Epidermal melanocyte (primary cell): ENCODE data around the gene ARHGDIA.
"Not testable (repeated sequence)": the region's sequence is repeated elsewhere in the genome, so short reads cannot be mapped to it uniquely, and the experiment has no call there.

Experiments used
- DNase-seq: peaks from one replicate; pipeline ENCODE4 v3.0.0; 2011; ENCODE audit warnings: low spot score; ENCODE audit not compliant: insufficient read length

ARHGDIA gene

GRCh38 chr17:81844327-81844851 is 26.7 kb downstream of the ARHGDIA start:
- no peak for DNase-seq

GRCh38 chr17:81843713-81844326 is 27.3 kb downstream of the ARHGDIA start:
- no peak for DNase-seq

- no peak for DNase-seq
Measured at GRCh38 chr17:81842725-81843504, 28.2 kb downstream of the ARHGDIA start.

GRCh38 chr17:81842378-81842724 is 28.8 kb downstream of the ARHGDIA start:
- DNase-seq = no peak

GRCh38 chr17:81841866-81842265 is 29.3 kb downstream of the ARHGDIA start:
- DNase-seq = no peak

GRCh38 chr17:81840826-81841778 is 30.0 kb downstream of the ARHGDIA start:
- DNase-seq = no peak

- not testable (repeated sequence) for DNase-seq
Measured at GRCh38 chr17:81840059-81840458, 31.1 kb downstream of the ARHGDIA start.

- no peak for DNase-seq
Measured at GRCh38 chr17:81839301-81839700, 31.8 kb downstream of the ARHGDIA start.

- DNase-seq = no peak
Measured at GRCh38 chr17:81838753-81839255, 32.3 kb downstream of the ARHGDIA start.

- peak; percentile 61 for DNase-seq
Measured at GRCh38 chr17:81837641-81838040, 33.5 kb downstream of the ARHGDIA start.

GRCh38 chr17:81834831-81835267 is 36.3 kb downstream of the ARHGDIA start, which contains the start of gene PPP1R27:
Gene PPP1R27 (minus strand): TSS chr17:81835050. CDS start chr17:81834953, 97 bp downstream.
- DNase-seq = no peak

GRCh38 chr17:81833921-81834830 is 37.0 kb downstream of the ARHGDIA start:
- no peak for DNase-seq

GRCh38 chr17:81833160-81833920 is 37.8 kb downstream of the ARHGDIA start, which contains the start of gene MCRIP1:
Gene MCRIP1 (minus strand): TSS chr17:81833291. CDS start chr17:81824506, 8,785 bp downstream.
- DNase-seq = peak; percentile 99

GRCh38 chr17:81832608-81833159 is 38.5 kb downstream of the ARHGDIA start:
- no peak for DNase-seq

GRCh38 chr17:81831957-81832607 is 39.1 kb downstream of the ARHGDIA start:
- no peak for DNase-seq

- no peak for DNase-seq
Measured at GRCh38 chr17:81831563-81831956, 39.6 kb downstream of the ARHGDIA start.

- no peak for DNase-seq
Measured at GRCh38 chr17:81829858-81830257, 41.3 kb downstream of the ARHGDIA start.

- DNase-seq = no peak
Measured at GRCh38 chr17:81828656-81829055, 42.5 kb downstream of the ARHGDIA start.
